Activated CD4-positive, alpha-beta T cell treated with anti-CD3 and anti-CD28 coated beads, Interleukin-2, amount 50 U/mL, for 48 hours (primary cell): ENCODE measurements around the gene GBGT1.
A peak's percentile ranks its signal among the peaks of the same experiment; 100 is the strongest.

Source experiments
- DNase-seq, 2 experiments: peaks; one replicate each; pipeline ENCODE4 v3.0.0-alpha.2; 2020

The GBGT1 gene

DNA sequence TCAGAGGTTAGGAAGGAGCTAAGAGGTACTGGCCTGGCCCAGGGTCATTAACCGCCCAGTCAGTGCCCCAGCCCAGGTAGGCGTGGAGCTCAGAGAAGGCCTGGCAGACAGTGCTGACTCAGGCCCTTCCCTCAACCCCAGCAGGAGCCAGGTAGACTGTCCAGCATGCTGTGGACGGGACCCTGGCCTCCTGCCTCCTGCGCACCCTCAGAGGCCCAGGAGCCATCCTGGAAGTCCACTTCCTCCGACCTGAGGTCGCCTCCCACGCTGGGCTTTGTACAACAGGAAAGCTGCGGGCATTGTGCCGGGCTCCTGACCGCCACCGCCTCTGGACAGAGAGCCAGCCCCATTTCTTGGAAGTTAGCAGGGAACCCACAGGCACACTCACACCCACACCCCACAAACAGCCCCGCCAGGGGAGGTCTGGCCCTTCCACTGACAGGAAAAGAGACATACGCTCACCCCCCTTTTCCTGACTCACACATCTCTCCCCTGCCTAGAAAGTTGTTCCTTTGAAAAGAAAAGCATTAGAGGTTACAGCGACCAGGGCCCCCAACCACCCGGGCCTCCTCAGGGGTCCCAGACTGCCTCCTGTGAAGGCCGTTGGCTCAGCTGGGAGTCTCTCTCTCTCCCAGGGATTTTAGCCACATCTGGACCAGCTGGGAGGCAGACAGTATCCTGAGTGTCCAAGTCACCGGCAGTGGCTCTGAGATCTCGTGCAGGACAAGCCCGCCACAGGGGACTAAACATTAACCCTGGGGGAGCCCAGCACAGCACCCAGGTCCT lies 50.4 kb downstream of the GBGT1 start:
- DNase-seq: peak in 1 of 2 experiments; percentile 47

DNA sequence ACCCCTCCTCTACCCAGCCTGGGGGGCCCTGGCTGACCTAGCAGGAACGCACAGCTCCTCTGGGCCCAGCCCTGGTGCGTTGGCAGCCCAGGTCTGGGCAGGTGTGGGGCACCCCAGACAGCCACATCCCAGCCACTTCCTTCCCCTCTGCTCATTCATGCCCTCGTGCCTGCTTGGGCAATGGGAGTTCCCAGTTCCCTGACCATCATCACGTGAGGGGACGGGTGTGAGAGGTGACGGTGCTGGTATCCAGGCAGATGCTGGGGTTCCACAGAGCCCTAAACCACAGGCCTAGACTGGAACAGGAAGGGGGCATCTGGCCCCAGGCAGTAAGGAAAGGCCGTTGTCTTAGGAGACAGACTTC lies 51.1 kb downstream of the GBGT1 start:
- DNase-seq: peak in 1 of 2 experiments; percentile 32

DNA sequence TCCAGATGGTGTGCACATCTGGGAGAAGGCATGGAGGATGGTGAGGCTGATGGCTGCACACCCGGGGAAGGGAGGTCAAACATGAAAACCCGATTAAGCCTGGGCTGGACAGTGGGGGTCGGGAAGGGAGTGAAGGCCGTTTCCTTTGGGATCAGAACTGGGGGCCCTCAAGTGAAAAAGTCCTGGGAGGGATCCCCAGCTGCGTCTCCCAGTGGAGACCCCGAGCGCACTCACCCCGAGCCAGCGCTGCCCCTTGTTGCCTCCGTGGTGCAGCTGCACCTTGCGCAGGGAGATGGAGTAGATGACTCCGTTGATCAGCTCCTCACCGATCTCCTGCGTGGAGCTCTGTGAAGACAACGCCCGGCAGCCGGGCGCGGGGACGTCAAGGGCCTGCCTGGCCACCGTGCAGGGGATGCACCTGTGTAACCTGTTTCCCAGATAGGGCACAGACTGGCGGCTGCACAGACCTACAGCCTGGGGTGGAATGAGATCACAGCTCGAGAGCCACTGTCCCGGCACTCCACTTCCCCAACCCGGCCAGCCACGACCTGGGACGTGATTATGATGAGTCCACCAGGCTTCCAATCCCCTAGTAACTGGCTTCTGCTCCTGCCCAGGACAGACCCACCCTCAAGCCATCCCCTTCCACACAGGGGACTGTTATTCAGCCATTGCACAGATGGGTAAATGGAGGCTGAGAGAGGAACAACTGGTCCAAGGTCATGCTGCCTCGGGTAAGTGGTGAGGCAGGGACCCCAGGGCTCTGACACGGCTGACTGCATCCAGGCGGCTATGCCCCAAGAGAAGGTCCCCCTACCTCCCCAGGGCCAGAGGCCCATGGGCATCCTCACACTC lies 51.7 kb downstream of the GBGT1 start:
- DNase-seq: no peak

DNA sequence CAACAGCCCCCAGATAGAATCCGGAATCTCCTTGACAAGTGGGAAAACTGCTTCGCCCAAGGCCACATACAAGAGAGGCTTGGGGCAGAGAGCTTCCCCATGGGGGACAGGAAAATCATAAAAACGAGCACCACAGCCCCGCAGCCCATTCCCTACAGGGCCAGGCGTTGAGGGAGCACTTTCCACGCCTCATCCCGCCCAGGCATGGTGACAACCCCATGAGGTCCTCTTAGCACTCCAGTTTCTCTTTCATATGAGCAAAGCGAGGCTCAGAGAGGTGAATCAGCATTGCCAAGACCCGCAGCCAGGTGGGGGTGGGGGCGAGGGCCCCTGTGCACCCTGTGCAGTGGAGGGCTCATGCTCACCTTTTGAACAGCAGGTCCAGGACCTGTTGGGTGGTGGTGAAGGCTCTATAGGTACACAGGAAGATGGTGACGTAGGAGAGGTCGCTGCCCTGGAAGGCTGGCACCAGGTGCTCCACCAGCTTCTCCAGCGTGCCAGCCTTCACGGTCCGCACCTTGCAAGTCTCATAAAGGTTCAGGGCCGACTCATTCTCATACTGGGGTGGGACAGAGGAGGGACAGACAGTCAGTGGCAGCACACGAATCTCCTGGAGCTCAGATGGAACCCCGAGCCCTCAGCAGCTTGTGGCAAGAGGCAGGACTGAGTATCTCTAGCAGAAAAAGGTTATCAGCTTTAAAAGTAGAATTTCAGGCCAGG lies 53.6 kb downstream of the GBGT1 start:
- no peak for DNase-seq

DNA sequence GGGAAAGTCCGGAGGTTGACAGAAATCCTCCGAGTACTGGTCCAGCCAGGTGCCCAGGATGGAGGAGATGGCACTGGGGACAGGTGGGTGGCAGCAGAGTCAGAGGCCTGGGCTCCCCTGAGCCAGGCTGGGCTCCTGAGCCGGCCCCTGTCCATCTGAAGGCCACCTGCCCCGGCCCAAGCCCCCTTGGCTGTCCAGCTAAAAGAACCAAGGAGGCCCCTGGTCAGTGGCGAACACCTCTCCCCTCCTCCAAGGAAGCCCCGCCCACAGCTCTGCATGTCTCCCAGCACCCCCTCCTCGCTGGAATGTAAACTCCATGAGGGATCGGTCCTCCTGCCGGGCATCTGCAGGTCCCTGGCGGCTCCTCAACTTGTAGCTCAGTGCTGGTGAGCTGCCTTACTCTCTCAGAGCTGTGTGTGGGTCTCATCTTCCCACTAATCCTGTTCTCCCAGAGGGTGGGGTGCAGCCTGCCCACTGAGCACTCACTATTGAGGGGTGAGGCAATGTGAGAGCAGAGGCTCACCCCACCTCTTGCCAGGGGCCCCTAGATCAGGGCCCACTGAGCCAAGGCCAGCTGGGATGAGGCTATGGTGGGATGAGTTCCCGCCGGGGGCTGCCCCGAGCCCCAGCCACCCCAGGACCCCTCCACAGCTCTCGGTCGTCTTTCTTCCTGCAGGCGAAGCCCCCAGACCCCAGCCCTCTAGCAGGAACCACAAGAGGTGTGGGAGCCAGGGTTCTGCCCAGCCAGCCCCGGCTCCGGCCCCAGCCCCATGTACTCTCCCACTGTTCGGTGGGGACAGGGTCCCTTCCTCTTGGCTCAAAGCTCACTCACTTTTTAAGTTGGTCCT lies 54.7 kb downstream of the GBGT1 start:
- DNase-seq: no peak

DNA sequence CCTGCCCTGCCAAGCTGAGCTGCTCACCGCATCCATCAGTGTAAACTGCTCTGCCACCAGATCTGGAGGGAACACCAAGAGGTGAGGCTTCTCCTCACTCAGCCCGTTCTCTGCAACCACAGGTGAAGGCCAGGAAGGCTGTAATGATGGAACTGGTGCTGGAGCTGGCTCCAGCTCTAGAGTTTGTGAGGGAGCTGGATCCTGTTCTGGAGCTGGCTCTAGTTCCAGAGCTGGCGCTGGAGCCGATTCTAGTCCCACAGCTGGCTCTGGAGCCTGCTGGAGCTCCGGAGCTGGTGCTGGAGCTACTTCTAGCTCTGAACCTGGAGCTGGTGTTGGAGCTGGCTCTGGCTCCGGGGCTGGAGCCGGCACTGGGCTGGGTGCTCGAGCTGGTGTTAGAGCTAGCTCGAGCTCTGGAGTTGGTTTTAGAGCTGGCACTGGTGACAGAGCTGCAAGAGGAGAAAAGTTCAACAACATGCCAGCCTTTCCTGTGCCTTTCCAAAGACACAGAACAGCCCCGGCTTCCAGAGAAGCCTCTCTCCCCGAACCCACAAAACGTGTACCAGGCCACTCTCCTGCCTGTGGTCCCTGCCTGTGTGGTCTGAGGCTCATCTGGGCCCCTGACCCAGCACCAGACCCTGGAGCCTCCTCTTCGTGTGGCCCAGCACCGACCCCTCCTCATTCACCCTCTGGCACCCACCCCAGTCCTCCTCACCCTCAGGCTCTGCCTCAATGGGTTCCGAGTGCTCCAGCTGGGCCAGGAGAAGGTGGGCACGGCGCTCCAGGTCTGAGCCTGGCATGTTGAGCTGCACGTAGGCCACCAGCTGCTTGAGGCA lies 55.5 kb downstream of the GBGT1 start:
- DNase-seq: no peak

DNA sequence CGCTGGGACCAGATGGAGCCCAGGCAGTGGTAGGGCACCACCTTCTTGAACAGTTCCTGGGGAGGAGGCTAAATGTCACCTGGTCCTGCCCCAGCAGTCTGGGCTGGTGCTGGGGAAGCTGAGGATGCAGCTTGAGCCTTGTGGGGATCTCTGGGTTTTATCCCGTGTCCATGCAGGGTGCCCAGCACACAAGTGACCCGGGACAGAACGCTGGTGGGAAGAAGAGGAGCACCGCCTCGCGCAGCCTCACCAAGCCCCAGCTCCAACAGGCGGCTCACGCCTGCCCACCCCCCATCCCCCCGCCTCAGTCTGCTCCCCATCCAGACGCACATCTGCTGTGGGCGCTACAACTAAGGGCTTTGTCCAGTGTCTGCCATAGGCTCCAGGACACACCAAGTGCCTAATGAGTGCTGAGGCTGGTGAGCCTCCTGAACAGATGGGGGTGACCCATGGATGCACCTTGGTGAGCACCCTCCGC lies 56.4 kb downstream of the GBGT1 start:
- no peak for DNase-seq

DNA sequence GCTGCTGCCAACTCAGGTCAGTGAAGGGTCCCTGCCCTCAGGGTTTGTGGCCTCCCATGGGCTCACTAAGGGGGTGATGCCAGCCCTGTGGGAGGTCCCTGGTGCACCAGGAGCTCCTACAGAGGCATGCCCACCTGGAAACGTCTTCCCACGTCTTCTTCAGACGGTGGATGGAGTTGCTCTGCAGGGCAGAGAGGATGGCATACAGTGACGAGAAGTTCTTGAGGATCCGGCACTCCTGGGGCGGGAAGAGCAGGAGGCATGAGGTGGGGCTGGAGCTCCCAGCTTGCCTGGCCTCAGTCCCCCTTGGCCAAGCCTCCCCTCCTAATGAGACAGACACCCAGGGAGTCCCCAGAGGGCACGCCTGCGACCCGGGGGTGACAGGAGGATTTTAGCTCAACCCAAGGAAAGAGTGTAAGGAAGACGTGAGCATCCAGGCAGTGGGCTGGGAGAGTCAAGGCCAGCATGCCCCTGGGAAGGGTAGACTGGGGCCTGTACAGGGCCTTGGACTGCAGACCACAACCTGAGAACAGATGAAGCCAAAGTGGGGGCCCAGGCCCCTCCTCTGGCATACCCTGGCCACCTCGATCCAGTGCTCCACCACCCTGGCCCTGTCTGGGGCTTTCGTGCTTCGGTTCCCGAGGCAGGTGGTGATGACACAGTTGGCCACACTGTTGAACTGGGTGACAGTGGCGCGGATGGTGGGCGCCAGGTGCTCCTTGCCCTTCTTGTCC lies 57.0 kb downstream of the GBGT1 start:
- DNase-seq: no peak

DNA sequence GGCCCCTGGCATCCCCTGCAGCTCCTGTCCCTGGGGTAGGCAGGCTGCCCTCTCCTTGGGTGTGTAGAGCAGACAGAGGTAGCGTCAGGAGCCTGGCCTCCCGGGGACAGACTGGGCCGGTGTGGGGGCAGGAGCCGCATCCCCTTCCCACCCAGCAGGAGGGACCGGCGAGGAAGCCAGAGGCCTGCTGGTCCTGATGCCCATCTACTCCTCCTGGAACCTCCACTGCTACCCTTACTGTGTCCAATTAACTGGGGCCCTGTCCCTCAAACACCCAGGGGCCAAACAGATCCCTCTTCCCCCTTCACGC lies 58.3 kb downstream of the GBGT1 start:
- DNase-seq: no peak

DNA sequence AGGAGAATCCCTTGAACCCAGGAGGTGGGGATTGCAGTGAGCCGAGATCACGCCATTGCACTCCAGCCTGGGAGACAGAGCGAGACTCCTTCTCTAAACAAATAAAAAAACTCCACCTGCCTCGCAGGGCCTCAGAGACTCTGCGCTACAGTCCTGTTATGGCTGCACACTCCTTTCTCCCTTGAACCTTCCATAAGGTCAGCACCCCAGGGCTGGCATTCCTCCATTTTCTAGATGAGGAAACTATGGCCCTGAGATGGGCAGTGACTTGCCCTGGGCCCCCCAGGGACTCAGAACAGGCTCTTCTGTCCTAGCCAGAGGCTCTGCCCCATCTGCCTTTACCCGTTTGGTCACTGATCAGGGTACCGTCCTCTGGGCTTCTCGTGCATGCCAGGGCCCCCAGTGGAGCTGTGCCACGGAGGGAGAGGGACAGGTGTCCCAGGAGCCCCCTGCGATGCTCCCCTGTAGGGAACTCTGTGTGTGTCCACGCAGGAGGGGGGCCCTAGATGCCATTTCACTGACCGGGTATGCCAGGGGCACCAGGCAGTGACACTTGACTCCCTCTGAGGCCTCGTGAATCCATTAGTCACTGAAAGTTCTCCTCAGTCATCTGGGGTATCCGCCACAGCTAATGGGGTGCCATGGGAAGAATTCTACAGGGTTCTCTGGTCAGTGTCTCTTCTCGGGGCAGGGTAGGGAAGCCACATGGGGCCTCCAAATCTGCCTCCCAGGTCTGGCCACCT lies 58.8 kb downstream of the GBGT1 start:
- DNase-seq: no peak

DNA sequence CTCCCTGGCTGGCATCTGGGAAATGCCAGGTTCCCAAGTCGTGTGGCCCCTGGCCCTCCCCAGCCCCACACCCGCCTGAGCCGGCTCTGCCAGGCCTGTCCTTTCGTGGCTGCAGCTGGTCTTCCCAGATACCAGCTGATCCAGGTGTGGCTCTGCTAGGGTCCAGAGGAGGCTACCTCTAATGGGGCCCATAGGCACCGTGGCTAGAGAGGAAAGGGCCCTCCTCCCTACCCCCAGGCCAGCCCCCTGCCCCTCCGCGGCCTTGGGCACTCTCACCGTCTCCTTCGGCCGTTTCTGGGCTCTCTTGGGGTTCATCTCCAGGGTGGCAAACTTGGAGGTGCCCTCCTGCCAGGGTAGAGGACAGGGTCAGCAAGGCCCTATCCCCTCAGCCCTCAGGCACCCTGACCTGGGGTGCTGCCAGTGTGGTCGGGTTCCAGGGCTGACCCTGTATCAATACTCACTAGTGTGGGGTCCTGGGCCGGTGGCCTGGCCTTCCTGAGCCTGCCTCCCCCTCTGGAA lies 59.7 kb downstream of the GBGT1 start:
- DNase-seq: no peak

DNA sequence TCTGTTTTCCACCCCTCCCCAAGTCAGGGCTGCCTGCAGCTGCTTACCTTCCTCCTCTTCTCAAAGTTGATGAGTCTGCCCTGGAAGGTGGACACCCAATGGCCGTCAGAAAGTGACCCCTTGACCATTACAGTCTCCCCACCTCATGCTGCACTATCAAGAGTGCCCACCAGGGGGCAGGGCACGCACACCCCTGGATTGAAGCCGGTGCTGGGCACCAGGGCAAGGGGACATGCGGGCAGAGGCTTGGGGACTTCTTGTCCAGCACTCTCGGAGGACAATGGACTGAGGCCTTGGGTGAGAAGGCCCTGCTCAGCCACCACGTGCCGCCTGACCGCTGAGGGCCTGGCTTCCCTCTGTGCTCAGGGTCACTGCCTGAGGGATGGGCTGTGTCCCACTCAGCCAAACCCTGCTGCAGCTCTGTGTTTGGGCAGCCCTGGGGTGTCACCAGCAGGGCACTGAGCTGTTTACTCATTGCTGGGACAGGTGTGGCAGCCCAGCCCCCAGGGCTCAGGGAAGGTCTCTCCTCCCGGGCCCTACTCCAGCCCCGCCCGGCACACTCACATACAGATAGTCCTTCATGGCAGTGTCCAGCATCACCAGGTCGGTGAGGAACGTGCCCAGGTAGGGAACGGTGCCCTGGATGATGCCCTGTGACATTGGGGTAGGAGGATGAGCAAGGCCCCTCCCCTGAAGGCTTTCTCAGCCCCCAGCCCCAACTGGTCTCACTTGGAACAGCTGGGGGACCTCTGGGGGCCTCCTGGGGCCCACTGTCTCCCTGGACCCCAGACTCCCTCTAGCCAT lies 60.3 kb downstream of the GBGT1 start:
- DNase-seq: peak; percentile 53 to 54
